ENCODE measurements around the gene TEX101. TPM values are rescaled to one million over a fixed set of nuclear protein-coding genes. Genes with fewer than 3 reads are reported as not detected.

The TEX101 gene
- total RNA-seq, 1 experiment from 2014 or later: 1.7 TPM

- DNase-seq (ENCODE audit: low spot score): no peak
- in situ Hi-C loops (cut with HindIII; ENCODE audit: low sequenced_read_pairs): no loop called here
Measured at GRCh38 chr19:43466793-43467192, 52.1 kb downstream of the TEX101 start.

DNA sequence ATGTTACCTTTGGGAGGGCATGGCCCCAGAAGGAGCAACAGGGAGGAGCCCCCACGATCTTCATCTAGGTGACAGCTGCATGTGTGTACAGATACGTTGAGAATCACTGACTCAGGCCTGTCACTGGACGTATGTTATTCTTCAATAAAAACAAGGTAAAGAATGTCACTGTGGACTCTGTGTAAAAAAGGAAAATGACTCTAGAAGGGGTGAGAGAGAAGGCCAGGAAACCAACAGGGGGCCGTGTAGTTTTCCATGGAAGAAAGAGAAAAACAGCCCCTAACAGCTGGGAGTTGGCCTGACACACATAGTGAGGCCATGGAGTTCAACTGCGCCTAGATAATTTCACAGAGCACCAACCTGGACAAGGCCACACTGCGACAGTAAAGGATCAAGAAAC lies 52.6 kb downstream of the TEX101 start:
- in situ Hi-C loops (cut with HindIII; ENCODE audit: low sequenced_read_pairs): no loop called here
- no peak for DNase-seq (ENCODE audit: low spot score)

DNA sequence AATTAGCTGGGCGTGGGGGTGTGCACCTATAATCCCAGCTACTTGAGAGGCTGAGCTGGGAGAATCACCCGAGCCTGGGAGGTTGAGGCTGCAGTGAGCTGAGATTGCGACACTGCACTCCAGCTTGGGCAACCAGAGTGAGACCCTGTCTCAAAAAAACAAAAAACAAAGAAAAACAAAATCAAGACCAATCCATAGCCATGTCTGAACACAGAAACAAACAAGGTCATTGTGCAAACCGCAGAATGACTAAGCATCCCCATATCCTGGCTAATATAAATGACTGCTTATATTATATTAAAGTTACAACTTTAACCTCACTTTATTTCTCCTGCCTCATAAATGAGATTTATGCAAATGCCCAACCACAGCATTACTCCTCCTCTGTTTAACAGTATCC lies 53.0 kb downstream of the TEX101 start:
- in situ Hi-C loops (cut with HindIII; ENCODE audit: low sequenced_read_pairs): no loop called here
- DNase-seq (ENCODE audit: low spot score): no peak

Other genes with a start within 250 kb of the TEX101 start
- 64.3 and 73.3 TPM in 2 replicates for gene PSG5, start 228.4 kb upstream of the TEX101 start, total RNA-seq (2014; rRNA removed; shearing (Covaris generic))
- gene PSG4, start 209.3 kb upstream of the TEX101 start, total RNA-seq (2014; rRNA removed; shearing (Covaris generic)): 142 and 168 TPM in 2 replicates
- gene PSG9, start 145.4 kb upstream of the TEX101 start, total RNA-seq (2014; rRNA removed; shearing (Covaris generic)): 85.9 and 103 TPM in 2 replicates
- gene CD177, start 61.2 kb upstream of the TEX101 start, total RNA-seq (2014; rRNA removed; shearing (Covaris generic)): 443 and 498 TPM in 2 replicates
- not detected in 2 replicates for gene LYPD3, start 50.7 kb downstream of the TEX101 start, total RNA-seq (2014; rRNA removed; shearing (Covaris generic))
- gene PHLDB3, start 89.9 kb downstream of the TEX101 start, total RNA-seq (2014; rRNA removed; shearing (Covaris generic)): 51.2 and 77.2 TPM in 2 replicates
- gene ETHE1, start 112.3 kb downstream of the TEX101 start, total RNA-seq (2014; rRNA removed; shearing (Covaris generic)): 227 and 243 TPM in 2 replicates
- gene ZNF575, start 118.3 kb downstream of the TEX101 start, total RNA-seq (2014; rRNA removed; shearing (Covaris generic)): not detected in 2 replicates
- 64.5 and 77.2 TPM in 2 replicates for gene XRCC1, start 160.6 kb downstream of the TEX101 start, total RNA-seq (2014; rRNA removed; shearing (Covaris generic))
- gene PINLYP, start 160.9 kb downstream of the TEX101 start, total RNA-seq (2014; rRNA removed; shearing (Covaris generic)): 1.5 and 2.7 TPM in 2 replicates
- 43.1 and 63.5 TPM in 2 replicates for gene IRGQ, start 181.2 kb downstream of the TEX101 start, total RNA-seq (2014; rRNA removed; shearing (Covaris generic))
- 6.9 and 15.4 TPM in 2 replicates for gene ZNF576, start 181.7 kb downstream of the TEX101 start, total RNA-seq (2014; rRNA removed; shearing (Covaris generic))
- not detected in 2 replicates for gene SRRM5, start 197.2 kb downstream of the TEX101 start, total RNA-seq (2014; rRNA removed; shearing (Covaris generic))
- gene ZNF428, start 204.7 kb downstream of the TEX101 start, total RNA-seq (2014; rRNA removed; shearing (Covaris generic)): 135 and 160 TPM in 2 replicates
- gene CADM4, start 225.0 kb downstream of the TEX101 start, total RNA-seq (2014; rRNA removed; shearing (Covaris generic)): 47.8 and 58.7 TPM in 2 replicates

Measured in G401 (cell line).